Measurements from ENCODE around the gene ITIH4. TPM values are rescaled to one million over a fixed set of nuclear protein-coding genes. Genes with fewer than 3 reads are reported as not detected.

Gene ITIH4
- total and polyA plus RNA-seq, 2 of the 13 experiments (the other 11 are each of a cell fraction or from before 2014, with no cell fraction given) = 2.7 to 5.3 TPM

GRCh38 chr3:52787246-52787645 is 43.2 kb downstream of the ITIH4 start:
- ATAC-seq (peak; percentile 6), DNase-seq (ENCODE audit: low spot score) (no peak), FAIRE-seq (no peak)
- ChIA-PET CTCF (ENCODE audit: low intra/inter-chr PET ratio, low total read pairs) (no interaction called here), POLR2A (interaction anchor here (0.6 to 18.4 kb wide), 7 partner anchors 9 to 145 kb away, joined by 3 to 466 read pairs (median 4); partner anchors contain the start of genes ITIH1, ITIH3 and NEK4)
- H3K36me3 ChIP-seq (replicated peaks in 1 of 2; ENCODE audit: control insufficient read depth in 1 of 2, insufficient read depth in 2 of 2, low read length in 2 of 2) = no peaks in the 10 kb centered on the region
- H3K27ac ChIP-seq (ENCODE audit: extremely low read length, insufficient read depth, low read length) = peak overlapping the region; percentile 20
- no TSS peak for BruUV-seq (replicated peaks)
- WGBS (ENCODE audit: low lambda C conversion rate) = 48% methylated on average over 11 of the region's 11 CpGs
- H3K27me3 ChIP-seq (ENCODE audit: control insufficient read depth in 1 of 2, insufficient read depth in 2 of 2, low read length in 2 of 2) = no peaks in the 10 kb centered on the region
- no peaks in the 10 kb centered on the region for H3K9me3 ChIP-seq (ENCODE audit: low read length)
- peaks cover 91% of the 10 kb centered on the region for H3K4me1 ChIP-seq (ENCODE audit: insufficient read depth, low read length)
- no peaks in the 10 kb centered on the region for H4K20me1 ChIP-seq (ENCODE audit: insufficient read depth, low read length)
- no peak overlapping the region for H2AFZ ChIP-seq (ENCODE audit: low read length)
- no peaks in the 10 kb centered on the region for H3K79me2 ChIP-seq (ENCODE audit: insufficient read depth, low read length)
- peak overlapping the region; percentile 31 to 60 (median 31) for H3K4me3 ChIP-seq (replicated peaks in 1 of 3; ENCODE audit: insufficient read depth in 1 of 3, low read depth in 2 of 3, low read length in 3 of 3)
- in situ Hi-C loops (cut with HindIII; ENCODE audit: extremely low pct_ligation_motif_present, low pct_unique_long_range_greater_than_20kb) = no loop called here
- intact Hi-C loops (cut with micrococcal nuclease; ENCODE audit: unreplicated experiment) = loop anchor here (1.0 to 2.0 kb wide), 2 partner anchors 12 to 16 kb away; partner anchors contain the start of gene NEK4
- peak overlapping the region; percentile 83 for H3K4me2 ChIP-seq (ENCODE audit: low read depth, low read length)
- peak overlapping the region; percentile 47; the same call in 1 of the 2 replicates for H3K9ac ChIP-seq (ENCODE audit: insufficient read depth, low read depth, low read length)
- TF ChIP-seq MBD4 (IDR thresholded peaks at IDR 0.05; ENCODE audit: borderline replicate concordance, low read length) (no peak), ZNF746 (CRISPR knock-in tag; IDR thresholded peaks at IDR 0.05) (no peak), NR2F6 (IDR thresholded peaks at IDR 0.05) (no peak), NR2F6 (CRISPR knock-in tag; IDR thresholded peaks at IDR 0.05) (no peak), SMC3 (IDR thresholded peaks at IDR 0.05; ENCODE audit: low read length) (no peak), IRF9 (CRISPR knock-in tag; IDR thresholded peaks at IDR 0.05; ENCODE audit: borderline replicate concordance) (0 out of 2 replicates have a peak, but pooled peaks have one; percentile 21), PCBP2 (optimal IDR thresholded peaks at IDR 0.05; ENCODE audit: low read depth, low read length, poor library complexity, severe bottlenecking) (no peak), ZBTB38 (CRISPR knock-in tag; IDR thresholded peaks at IDR 0.05) (peak; percentile 39; the same call in 1 of the 2 replicates), HES4 (CRISPR knock-in tag; IDR thresholded peaks at IDR 0.05; ENCODE audit: borderline replicate concordance) (no peak), ZBTB4 (CRISPR knock-in tag; IDR thresholded peaks at IDR 0.05; ENCODE audit: borderline replicate concordance) (0 out of 2 replicates have a peak, but pooled peaks have one; percentile 37), SALL2 (CRISPR knock-in tag; IDR thresholded peaks at IDR 0.05) (0 out of 2 replicates have a peak, but pooled peaks have one; percentile 16), ZNF766 (CRISPR knock-in tag; IDR thresholded peaks at IDR 0.05; ENCODE audit: borderline replicate concordance) (0 out of 2 replicates have a peak, but pooled peaks have one; percentile 22), BRD4 (CRISPR knock-in tag; IDR thresholded peaks at IDR 0.05) (0 out of 2 replicates have a peak, but pooled peaks have one; percentile 39), HNF4A (CRISPR knock-in tag; IDR thresholded peaks at IDR 0.05) (0 out of 2 replicates have a peak, but pooled peaks have one; percentile 25), IRF2 (CRISPR knock-in tag; IDR thresholded peaks at IDR 0.05) (no peak), ISL2 (CRISPR knock-in tag; IDR thresholded peaks at IDR 0.05) (0 out of 2 replicates have a peak, but pooled peaks have one; percentile 13), EHMT2 (IDR thresholded peaks at IDR 0.05; ENCODE audit: borderline replicate concordance, low read depth, low read length) (no peak)

Measured in HepG2 (cell line).